Middle frontal gyrus (tissue), 1 donor: ENCODE measurements around the gene TMEM98.
"Not testable (repeated sequence)": the region's sequence is repeated elsewhere in the genome, so short reads cannot be mapped to it uniquely, and the experiment has no call there.

Source experiments
- DNase-seq: peaks from one replicate; pipeline ENCODE4 v3.0.0-alpha.2; 2015; ENCODE audit warnings: low spot score; ENCODE audit errors: extremely low spot score

The TMEM98 gene

DNA sequence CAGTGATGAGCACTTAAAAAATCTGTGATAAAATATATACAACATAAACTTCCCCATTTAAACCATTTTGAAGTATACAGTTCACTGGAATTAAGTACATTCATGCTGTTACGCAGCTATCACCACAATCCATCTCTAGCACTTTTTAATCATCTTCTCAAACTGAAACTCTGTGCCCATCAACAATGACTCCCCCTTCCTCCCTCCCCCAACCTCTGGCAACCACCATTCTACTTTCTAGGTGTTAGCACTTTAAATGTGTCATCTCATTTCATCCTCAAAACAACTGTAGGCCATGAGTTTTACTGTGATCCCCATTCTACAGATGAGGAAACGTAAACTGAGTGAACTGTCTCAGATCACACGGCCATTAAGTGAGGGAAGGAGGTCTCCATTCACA lies 13.8 kb upstream of the TMEM98 start:
- no peak for DNase-seq

DNA sequence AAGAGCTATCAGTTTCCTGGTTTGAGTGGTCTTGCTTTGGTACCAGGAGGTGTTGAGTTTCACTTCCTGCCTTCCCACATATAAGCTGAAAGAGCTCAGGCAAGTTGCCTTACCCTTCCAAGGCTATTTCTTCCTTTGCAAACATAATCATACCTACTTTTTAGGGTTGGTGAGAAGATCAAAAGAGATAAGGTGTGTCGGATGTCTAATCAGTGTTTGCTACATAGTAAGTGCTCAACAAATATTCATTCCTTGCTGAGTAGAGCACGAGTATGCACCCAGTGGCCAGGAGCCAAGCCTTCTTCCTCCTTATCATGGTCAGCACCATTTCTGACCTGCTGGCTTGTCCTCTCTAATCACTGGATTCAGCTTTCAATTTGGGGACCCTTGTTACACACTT lies 12.7 kb upstream of the TMEM98 start:
- no peak for DNase-seq

DNA sequence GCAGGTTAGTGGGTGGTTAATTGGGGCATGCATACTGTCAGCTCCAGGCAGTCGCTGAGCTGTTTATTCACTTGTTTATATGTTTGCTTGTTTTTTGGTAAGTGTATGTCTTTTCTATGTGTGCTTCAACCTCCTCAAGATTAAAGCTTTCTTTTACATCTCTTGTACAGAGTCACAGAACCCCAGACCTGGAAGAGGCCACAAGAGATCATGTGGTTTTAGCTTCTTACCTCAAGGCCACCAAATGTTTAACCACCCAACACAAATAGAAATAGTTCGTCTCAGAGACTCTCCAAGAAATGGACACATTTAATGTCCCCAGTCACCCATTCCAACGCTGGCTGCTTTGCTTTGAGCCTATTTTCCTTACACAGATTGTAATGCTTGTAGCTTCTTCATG lies 11.8 kb upstream of the TMEM98 start:
- DNase-seq = no peak

DNA sequence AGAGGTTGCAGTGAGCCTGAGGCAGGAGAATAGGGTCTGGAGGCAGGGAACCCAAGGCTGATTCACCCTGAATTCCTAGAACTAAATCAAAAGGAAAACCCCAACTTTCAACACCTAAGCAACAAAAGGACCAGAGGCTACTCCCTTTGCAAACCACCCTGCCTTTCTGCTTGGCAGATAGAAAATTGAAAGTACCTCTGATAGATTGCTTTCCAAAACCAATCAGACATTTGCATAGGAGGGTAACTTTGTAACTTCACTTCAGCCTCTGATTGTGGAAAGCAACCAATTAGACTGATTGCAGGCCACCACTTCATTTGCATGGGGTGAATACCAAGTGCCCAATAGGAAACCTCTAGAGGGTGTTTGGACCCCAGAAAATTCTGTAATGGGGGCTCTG lies 10.9 kb upstream of the TMEM98 start:
- no peak for DNase-seq

DNA sequence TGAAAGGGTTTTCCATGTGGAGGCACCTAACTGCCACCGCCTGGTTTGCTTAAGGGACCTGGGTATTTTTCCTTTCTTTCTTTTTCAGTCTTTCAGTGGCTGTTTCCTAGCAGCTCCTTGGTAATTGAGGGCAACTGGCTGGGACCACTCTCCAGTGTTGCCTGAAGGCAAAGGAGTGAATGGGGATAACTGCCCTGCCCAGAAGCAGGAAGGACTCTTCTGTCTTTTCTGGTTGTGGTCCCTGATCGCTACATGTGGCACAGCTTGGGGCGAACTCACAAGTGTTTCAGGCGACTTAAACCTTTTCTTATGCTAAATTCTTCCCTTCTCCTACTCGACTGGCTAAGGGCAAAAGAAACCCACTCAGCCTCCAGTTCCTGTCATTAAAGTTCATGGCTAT lies 10.1 kb upstream of the TMEM98 start:
- no peak for DNase-seq

DNA sequence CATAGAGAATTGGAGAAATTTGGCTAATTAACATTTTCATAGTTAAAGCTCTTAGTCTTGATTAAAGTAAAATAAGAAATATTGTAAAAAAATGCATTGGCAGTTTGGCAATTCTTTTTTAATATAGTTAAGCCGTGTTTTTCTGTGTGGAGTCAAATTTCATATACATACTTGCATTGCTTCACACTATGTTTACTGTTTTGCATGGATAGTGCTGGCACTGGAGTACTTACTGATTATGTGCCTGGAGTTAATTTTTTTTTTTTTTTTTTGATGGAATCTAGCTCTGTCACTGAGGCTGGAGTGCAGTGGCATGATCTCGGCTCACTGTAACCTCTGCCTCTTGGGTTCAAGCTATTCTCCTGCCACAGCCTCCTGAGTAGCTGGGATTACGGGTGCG lies 8.1 kb upstream of the TMEM98 start:
- DNase-seq = not testable (repeated sequence)

DNA sequence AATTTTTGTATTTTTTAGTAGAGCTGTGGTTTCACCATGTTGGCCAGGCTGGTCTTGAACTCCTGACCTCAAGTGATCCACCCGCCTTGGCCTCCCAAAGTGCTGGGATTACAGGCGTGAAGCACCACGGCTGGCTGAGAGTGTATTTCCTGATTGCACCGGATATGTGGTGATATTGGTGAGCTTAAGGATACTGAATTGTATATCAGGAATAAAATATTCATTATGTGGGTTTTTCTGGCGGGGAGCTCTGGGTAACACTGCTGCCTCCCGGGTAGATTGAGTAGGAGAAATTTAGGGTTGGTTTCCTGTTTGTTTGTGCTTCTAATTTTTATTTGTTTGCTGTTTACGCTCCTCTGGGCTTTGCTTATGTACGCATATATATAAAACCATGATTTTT lies 7.7 kb upstream of the TMEM98 start:
- no peak for DNase-seq

DNA sequence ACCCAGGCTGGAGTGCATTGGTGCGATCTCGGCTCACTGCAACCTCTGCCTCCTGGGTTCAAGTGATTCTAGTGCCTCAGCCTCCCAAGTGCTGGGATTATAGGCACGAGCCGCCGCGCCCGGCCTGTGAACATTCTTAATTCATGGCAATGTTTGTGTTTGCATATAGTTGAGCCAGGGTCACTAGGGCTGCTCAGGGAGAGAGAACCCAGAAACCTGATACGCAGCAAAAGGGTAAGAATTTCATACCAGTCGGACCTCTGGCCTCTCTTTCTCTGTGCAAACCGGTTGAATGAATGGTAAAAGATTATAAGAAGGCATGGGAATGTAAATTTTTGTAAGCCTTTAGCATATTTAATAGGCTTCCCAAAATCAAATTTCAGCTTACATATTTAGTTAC lies 6.9 kb upstream of the TMEM98 start:
- DNase-seq = no peak

DNA sequence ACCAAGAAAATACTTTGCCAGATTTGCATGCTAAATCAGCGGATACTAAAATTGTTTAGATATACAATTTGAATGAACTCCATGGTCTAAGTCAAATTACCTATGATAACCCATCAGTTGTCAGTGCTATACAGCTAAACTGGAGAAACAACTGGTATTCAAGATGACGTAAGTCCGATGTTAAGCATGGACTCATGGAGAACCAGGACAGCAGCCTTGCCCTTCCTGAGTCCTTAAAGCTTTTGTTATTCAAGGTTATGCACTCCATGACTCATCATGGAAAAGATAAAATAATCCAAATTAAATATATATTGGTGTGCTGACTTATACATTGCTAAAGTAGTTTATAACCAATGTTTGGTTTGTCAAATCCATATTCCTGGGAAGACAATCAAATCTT lies 4.0 kb upstream of the TMEM98 start:
- not testable (repeated sequence) for DNase-seq

DNA sequence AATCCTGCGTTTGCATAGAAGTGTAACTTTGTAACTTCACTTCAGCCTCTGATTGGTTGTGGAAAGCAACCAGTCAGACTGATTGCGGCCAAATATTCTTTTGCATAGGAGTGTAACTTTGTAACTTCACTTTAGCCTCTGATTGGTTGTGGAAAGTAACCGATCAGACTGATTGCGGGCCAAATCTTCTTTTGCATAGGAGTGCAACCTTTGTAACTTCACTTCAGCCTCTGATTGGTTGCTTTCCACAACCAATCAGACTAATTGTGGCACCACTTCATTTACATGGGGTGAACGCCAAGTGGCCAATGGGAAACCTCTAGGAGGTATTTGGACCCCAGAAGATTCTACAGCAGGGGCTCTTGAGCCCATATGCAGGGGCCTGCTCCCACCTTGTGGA lies 1.8 kb upstream of the TMEM98 start:
- no peak for DNase-seq

DNA sequence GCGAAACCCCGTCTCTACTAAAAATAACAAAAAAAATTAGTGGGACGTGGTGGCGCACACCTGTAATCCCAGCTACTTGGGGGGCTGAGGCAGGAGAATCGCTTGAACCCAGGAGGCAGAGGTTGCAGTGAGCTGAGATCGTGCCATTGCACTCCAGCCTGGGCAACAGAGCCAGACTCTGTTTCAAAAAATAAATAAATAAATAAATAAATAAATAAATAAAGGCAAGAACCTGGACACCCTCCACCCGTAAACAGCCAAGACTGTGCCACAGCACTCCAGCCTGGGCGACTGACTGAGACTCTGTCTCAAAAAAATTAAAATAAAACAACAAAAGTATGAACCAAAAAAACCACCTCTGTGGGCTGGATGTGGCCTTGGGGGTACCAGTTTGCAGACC lies 1.2 kb upstream of the TMEM98 start:
- DNase-seq = not testable (repeated sequence)

DNA sequence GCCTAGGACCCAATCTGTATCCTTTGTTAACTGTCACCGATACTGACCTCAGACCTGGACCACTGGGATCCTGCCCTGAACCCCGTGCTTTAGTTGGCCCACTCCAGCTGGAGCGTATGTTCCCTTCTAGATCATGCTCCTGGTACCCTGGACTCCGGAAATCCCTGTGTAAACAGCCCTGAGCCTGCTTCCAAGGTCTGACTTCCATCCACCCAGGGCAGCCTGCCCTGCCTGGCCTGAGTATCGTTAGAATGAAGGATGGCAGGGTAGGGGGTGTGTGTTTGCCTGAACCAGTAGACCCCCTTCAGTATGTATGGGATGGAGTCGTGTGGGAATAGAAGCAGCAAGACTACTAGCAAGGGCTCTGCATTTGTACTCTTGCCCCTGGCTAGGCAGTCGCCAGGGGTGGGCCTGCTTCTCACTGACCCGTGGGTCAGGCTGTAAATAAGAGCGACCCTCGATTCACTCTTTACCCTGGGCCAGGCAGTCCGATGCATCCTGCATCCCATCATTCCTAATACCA lies 691 bp upstream of the TMEM98 start:
- no peak for DNase-seq

DNA sequence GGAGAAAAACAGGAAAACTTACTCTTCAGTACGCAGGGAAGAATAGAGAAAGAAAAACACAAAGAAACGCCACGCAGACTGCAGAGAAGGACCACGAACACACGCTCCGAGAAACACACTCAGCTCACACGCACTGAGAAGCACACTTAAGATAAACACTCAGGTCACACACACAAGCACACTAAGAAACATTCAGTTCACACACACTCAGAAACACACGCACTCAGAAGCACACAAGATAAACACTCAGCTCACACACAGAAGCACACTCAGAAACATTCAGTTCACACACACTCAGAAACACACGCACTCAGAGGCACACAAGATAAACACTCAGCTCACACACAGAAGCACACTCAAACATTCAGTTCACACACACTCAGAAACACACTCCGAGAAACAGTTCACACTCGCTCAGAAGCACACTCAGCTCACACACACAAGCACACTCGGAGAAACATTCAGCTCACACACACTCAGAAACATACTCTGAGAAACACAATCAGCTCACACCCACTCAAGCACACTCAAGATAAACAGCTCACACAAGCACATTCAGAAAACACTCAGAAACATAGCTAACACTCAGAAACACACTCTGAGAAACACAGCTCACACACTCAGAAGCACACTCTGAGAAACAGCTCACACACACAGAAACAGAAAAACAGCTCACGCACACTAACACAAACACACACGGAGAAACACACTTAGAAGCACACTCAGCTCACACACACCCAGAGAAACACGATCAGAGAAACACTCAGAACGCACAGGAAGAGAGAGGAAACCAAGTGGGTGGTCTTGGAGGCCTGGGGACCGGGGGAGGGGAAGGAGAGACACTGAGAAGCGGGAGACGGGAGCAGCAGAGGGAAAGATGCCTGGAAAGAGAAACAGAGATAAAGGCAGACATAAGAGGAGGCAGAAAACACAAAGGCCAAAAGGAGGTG lies 908 bp downstream of the TMEM98 start:
- DNase-seq = no peak

DNA sequence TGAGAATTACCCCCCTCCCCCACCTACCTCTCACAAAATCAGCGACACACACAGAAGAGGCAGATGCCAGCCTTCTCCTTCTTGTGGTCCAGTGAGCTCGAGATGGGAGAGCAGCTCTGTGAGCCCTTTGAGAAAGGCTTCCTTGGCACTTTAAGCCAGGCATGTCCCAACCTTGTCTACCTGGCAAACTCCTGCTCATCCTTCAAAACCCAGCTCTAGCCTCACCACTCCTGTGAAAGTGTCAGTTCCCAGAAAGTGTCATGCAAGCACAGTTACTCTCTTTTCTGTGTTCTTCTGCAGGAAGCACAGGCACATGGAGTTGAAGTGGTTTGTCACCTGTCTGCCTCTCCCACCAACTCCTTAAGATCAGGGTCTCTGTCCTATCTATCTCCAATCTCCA lies 1.6 kb downstream of the TMEM98 start:
- no peak for DNase-seq

DNA sequence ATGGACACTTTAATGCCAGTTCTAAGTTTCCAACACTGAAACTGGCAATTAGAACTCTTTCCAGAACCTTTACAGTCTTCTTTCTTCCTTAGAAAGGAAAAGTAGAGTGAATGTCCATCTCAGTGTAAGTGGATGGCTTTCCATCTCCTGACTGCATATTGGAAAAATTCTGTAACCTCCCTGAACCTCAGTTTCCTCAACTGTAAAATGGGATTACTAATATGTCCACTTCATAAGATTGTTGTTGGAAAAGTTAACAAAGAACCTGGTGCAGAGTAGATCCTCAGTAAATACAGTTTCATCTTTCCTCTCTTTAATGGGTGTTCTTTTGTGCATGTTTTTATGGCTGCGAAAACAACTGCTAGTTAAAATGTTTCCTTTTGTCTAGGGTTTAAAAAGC lies 2.6 kb downstream of the TMEM98 start:
- DNase-seq = no peak

DNA sequence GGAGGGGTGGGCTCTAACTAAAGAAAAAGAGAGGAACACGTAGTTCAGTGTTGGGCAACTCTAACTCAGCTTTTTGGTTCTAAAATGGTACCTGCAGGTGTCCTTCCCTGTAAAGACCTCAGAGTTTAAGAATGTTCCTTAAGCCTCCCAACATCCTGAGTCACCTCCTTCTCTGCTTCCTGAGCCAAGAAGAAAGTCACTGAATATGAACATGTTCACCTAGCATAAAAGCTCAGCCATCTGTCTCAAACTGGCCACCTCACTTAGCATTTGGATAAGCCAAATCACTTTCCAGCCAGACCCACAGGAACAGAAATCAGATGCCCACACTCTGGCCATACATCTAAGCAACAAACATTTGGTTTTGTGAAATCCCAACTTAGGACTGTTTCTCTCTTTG lies 3.7 kb downstream of the TMEM98 start:
- DNase-seq = no peak

DNA sequence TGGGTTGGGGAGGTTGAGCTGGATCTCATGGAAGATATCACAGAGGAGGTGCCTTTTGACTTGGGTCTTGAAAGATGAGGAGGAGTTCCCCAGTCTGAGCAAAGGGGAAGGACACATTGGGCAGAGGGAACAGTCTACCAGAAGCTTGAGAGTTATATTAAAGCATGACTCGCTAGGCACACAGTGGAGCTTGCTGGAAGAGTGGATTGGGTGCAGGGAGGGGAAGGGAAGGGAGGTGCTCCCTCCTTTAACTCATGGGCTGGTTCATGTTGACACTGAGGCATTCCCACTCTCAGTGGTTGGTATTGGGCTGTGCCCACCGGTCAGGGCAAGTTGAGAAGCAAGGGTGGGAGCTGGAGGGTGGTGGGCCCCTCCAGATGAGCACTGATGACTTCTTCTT lies 5.9 kb downstream of the TMEM98 start:
- DNase-seq = no peak

DNA sequence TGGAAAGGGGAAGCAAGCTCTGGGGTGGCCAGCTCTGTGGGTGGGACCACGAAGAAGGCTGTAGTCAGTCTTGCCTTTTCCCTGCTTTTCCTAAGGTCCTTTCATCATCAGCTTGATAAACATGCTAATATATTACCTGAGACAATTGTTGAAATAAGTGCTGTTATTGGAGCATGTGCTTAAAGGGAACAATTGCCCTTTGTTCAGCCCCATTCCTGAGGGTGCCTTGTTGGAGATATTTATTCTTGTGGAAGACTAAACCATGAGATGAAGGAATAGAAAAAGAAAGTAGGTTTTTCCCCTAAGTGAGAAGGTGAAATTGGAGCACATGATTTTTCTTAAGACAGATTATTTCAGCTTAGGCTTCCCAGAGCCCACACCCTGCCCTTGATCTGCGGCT lies 7.8 kb downstream of the TMEM98 start:
- DNase-seq = no peak

DNA sequence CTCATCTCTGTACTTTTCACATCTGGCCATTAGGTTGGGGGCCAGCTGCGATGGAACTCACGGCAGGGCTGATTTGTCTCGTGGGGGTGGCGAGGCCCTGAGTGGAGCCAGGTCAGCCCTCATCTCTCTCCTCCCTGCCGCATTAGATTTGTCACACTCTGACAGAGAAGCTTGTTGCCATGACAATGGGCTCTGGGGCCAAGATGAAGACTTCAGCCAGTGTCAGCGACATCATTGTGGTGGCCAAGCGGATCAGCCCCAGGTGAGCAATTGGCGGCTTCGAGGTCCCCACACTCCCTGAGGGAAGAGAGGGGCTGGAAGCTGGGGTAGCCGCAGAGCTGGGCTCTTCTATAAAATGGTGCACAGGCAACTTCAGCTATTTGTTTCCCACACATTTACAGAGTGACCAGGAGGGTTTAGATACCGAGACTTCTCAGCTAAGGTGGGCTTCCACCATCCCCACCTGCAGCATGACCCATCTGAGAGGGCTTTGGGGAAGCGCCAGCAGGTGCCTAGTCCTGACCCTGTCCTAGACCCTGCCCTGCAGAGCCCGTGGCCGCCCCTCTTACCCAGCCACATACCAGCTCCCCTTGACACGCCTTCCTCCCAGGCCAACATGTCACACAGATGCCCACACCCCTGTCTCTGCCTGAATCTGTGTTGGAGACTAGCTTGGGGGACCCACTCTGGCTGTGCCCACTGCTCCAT lies 8.4 kb downstream of the TMEM98 start:
- no peak for DNase-seq

DNA sequence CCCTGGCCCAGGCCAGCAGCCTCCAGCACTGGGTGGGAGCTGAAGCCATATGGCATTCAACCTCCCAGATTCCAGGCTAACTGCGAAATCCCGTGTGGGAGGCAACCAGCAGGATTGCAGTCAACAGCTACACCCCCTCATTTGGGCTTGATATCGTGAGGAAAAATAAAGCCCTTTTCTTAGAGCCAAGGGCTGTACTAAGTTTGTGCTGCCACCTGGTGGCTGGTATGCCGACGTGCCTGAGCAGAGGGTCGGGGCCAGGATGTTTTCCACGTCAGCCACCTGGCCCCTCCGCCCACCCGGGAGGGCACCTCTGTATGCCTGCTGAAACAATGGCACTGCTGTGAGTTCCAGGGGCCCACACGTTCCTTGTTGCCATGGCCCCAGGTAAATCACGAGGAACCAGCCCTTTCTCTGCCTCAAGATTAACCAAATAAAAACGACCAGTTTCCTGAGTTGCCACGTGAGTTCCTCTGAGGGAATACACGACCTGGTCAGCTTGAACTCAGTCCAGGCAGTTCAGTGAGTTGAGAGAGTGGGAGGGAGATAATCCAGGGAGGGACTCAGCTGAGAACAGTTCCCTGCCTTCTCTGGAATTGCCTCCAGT lies 9.0 kb downstream of the TMEM98 start:
- no peak for DNase-seq

DNA sequence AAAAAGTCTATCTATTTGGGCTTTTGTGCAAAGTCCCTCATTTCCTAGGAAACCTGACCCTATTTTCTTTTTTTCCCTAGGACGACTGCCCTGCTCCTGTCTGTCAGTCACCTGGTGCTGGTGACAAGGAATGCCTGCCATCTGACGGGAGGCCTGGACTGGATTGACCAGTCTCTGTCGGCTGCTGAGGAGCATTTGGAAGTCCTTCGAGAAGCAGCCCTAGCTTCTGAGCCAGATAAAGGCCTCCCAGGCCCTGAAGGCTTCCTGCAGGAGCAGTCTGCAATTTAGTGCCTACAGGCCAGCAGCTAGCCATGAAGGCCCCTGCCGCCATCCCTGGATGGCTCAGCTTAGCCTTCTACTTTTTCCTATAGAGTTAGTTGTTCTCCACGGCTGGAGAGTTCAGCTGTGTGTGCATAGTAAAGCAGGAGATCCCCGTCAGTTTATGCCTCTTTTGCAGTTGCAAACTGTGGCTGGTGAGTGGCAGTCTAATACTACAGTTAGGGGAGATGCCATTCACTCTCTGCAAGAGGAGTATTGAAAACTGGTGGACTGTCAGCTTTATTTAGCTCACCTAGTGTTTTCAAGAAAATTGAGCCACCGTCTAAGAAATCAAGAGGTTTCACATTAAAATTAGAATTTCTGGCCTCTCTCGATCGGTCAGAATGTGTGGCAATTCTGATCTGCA lies 12.9 kb downstream of the TMEM98 start:
- no peak for DNase-seq
